Activated CD8-positive, alpha-beta memory T cell treated with anti-CD3 and anti-CD28 coated beads for 1 hour (primary cell): Measurements from ENCODE around the gene S1PR1.
A peak's percentile ranks its signal among the peaks of the same experiment; 100 is the strongest.

Experiments
- DNase-seq, 2 donors: peaks; one replicate each; pipeline ENCODE4 v3.0.0-alpha.2; 2020; ENCODE audit warnings: low read depth in 1 of 2; ENCODE audit errors: extremely low read depth in 1 of 2

Gene S1PR1

DNA sequence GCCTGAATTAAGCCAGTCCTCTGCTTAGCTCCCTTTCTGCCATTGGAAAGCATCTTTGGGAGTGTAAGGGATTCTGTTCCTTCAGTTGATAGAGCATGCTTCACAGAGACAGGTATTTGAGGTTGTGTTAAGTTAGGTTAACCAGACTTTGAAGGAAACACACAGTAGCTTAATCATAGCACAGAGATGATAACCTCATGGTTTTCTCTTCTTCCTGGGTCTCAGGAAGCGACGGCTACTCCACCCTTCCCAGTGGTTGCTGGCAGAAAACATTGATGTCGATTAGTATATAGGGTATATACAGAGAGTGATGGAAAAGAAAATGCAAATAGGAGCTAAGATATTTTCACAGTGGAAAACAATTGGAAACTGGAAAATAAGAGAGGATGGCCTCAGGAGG, 42.0 kb downstream of the S1PR1 start:
- no peak for DNase-seq

DNA sequence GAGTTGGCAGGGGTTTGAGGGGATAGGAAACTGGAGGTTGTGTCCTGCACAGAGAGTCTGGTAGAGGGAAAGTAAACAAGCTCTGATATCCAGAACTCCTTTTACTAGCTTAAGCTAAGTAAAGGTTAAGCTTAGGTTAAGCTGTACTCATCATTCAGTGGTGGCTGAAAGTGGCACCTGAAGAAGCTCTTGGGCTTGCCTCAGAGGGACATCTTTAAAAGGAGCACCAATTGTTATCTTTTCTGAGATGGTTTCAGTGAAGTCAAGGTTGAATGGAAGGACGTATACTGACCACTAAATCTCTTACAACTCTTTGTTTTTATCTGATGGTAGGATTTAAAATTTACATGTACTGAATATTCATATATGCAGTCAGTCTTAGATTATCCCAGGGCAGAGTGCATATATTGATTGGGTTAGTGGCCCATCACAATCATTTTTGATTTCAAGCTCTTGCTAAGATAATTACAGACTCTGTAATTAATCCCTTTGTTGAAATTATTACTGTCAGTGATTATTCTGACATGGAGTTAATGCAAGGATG, 43.3 kb downstream of the S1PR1 start:
- DNase-seq: no peak

DNA sequence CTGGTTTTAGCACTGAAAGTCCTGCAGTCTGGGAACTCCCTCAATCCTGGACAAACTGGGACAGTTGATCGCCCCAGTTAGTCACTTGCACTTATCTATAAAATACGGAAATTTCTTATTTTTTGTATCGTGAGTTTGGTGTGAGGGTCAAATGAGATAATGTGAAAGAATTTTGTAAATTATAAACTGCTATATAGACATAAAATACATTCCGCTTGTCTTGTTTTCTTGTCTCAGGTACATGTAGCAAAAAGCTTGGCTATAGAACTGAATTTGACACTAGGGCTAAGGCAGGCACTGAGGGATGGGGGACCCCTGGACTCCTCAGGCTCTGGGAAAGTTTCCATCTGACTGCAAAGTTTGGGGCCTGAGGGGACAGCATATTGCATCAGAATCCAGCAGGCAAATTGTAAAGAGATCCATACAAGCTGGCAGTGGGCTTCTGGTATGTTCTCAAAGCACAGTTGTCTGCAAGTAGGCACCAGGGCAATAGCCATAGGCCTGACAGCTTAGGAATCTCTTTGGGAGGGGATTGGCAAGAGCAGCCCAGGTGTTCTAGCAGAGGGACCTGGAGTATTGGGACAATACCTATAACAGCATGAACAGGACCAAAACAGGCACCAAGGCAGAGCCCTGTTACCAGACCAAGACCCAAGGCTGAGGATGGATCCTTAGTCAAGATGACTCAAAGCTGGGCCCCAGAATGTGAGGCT, 44.3 kb downstream of the S1PR1 start:
- no peak for DNase-seq

DNA sequence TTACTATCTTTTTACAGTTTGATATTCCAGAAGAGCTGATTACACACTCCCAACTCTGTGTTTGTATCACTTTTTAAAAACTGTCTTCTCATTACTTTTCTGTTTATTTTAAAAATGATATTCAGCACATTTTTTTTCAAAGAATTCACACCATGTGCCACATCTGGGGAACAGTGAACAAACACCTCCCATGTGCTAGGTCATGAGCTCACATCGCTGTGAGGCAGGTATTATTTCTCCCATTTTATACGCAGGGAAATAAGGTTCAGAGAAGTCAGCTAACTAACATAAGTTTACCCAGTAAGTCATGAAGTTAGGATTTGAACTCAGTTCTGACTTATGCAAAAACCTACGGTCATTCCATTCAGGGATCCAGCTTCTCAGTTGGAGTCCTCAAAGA, 44.9 kb downstream of the S1PR1 start:
- DNase-seq: no peak

DNA sequence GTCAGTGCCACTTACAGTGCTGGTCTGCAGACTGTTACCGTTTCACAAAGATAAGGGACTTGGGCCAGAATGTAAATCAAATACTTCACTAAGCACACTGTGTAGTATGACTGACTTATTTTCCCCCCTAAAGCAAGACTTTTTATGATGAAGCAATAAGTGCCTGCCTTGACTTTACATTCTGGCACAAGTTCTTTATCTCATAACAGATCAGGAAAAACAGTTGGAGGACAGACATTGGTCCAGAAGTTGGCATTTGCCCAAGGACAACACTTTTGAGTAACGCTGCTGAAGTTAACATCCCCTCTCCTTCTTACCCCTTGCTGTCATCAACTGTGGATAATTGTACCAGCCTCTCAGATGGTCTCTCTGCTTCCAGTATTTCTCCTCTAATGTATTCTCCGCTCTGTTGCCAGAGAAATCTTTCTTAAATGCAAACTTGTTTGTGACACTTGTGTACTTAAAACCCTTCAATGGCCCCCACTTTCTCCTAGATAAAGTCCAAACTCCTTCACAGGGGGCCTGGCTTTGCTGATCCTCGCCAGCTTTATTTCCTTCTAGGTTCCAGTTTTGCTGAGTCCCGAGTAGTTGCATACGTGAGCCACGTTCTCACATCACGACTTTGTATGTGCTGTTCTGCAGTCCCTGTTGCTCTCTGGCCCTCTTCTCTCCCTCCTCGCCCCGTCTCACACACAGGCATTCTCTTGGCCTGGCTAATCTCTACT, 45.7 kb downstream of the S1PR1 start:
- no peak for DNase-seq

DNA sequence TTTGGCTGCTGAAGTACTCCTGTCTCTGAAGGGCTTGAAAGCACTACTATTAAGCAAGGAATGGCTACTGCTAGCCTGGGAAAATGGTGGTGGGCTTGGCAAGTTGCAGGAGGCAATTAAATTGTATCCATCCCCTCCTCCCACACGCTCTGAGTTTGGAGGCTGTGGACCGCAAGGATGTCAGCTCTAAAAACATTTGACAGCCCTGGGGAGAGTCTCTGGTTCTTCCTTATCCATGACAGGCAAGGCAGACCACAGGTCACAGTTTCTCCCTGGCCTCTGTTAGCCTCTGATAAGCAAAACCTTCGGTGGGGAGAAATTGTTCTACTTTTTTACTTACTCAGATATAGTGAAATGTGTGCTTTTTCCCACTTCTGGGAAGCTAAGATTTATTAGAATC, 46.6 kb downstream of the S1PR1 start:
- no peak for DNase-seq

DNA sequence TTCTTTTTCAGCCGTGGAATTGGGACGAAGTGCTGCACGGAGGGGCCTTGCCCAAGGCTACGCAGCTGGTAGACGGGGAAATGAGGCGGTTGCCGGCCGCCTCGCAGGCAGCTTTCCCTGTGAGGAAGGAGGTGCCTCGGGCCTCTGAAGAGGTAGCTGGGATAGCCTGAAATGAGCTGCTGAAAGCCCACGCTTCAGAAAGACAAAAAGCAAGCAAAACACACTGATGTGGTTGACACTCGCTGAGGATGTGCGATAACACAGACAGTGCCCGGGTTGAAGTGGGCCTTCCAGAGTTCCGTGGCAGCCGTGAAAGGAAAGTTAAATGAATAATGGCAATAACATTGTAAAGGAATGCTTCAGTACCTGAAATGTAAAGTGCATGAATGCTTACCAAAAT, 47.2 kb downstream of the S1PR1 start:
- DNase-seq: peak in 1 of 2 donors; percentile 9

DNA sequence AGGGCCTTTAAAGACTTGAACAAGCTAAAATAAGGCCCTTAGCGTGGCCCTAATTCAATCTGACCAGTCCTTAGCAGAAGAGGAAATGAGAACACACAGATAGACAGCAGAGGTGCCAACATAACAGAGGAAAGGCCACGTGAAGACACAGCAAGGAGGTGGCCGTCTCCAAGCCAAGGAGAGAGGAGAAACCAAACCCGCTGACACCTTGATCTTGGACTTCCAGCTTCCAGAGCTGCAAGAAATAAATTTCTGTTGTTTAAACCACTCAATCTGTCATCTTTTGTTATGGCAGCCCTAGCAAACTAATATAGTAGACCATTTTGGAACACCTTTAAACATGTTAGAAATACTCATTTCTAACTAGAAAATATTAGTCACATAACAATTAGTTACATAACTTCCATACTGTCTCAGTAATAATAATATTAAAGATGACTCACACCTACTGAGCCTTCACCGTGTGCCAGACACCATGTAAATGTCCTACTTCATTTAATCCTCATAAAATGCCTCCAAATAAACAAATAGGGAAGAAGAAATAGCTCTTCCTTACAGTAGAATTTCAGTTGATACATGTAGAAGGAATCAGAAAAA, 47.9 kb downstream of the S1PR1 start:
- DNase-seq: no peak

DNA sequence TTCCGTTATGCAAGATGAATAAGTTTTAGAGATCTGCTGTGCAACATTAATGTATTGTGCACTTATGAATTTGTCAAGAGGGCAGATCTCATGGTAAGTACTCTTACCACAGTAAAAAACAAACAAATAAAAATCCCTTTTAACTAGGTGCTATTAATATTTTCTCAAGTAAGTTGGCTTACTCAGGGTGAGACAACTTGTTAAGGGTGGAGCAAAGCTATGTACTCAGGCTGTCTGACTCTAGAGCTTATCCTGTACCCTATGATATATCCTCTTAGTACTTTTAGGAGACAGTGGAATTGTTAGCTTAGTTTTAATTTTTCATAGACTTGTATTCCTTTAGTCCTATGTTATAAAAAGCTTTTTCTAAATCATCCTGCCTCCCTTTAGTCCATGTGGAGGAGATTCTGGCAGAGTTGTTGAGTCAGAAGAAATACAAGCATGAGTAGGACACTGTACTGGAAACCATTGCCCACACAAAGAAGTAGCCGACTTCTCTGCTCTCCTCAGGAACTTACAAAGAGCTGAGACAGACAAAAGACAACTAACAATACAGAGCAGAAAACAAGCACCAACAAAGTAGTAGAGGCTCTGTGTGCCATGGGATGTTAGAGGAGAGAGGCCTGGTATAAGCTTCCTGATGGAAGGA, 49.2 kb downstream of the S1PR1 start:
- DNase-seq: no peak

DNA sequence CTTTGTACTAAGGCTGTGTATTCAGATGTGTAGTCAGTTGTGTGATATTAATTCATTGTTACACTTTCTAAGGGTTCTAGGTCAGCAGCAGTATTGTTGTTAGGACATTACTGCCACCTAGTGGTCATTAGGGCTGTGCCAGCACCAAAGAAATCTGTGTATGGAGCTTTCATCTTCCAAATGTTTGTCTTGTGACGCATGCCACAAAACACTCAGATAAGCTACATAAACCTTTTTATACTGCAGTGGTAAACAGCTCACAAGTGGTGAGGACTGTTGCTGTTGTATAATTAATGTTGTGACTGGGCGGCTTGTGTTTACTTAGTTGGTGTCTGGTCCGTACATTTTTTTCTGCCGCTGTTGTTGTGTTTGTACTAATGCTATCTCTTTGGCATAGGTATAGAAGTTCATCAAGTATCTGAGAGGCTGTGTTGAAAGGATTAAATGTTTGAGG, 51.7 kb downstream of the S1PR1 start:
- peak; percentile 22 to 56 for DNase-seq

DNA sequence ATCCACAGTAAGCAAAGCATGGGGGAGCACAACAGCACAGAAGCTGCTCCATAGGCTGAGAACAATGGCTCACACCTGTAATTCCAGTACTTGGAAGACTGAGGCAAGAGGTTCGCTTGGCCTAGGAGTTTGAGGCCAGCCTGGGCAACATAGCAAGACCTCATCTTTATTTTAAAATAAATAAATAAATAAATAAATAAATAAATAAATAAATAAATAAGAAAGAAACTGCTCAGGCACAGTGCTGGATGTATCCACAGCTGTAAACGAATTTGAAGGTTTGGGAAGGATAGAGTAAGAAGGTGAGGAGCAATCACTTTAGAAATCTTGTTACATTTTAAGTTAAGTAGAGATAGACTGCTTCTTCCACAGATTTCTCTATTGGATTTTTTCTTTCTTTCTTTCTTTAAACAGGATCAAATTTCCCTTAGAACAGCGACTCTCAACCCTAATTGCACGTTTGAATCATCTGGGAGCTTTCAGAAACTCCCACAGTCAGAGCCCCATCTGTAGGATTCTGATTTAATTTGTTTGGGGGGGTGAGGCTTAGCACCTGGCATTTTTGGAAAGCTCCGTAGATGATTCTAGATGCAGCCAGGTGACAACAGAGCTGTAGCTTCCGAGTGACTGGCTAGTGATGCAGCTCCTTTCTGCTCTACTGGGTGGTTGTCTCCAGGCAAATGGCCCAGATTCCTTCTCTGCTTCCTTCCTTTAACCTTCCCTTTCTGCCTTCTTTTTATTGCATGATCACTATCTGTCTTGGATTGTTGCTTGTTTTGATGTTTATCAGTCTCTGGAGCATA, 53.5 kb downstream of the S1PR1 start:
- DNase-seq: no peak
